Neural cell (in vitro differentiated cells): ENCODE results near the gene TSC22D3.

Source experiments
- EP300 ChIP-seq: fragments of 450-650 bp; conservative IDR thresholded peaks from 2 replicates; pipeline ENCODE4 v1.6.1; 2014; ENCODE audit warnings: antibody characterized with exemption, mild to moderate bottlenecking, moderate library complexity; ENCODE audit not compliant: poor library complexity, severe bottlenecking
- EZH2 ChIP-seq: fragments of 200-600, 300-800 bp; shearing (Covaris generic), sonication (generic); IDR thresholded peaks from 2 replicates; pipeline ENCODE4 v1.6.1; 2014; ENCODE audit warnings: antibody characterized with exemption, low read length, borderline replicate concordance, mild to moderate bottlenecking; ENCODE audit not compliant: insufficient read depth, poor library complexity, severe bottlenecking
- MXI1 ChIP-seq: fragments of 450-650 bp; conservative IDR thresholded peaks from 2 replicates; pipeline ENCODE4 v1.6.1; 2014; ENCODE audit warnings: antibody characterized with exemption, mild to moderate bottlenecking; ENCODE audit not compliant: poor library complexity, severe bottlenecking
- TF ChIP-seq, protein P1 (sequence below): fragments of 450-650 bp; IDR thresholded peaks from 2 replicates; pipeline ENCODE4 v1.5.1; 2014; ENCODE audit warnings: antibody characterized with exemption, mild to moderate bottlenecking, moderate library complexity; ENCODE audit not compliant: poor library complexity, severe bottlenecking
- TF ChIP-seq, protein P2 (sequence below): IDR thresholded peaks from 2 replicates; pipeline ENCODE4 v1.6.1; 2012; ENCODE audit warnings: borderline replicate concordance

DNA sequence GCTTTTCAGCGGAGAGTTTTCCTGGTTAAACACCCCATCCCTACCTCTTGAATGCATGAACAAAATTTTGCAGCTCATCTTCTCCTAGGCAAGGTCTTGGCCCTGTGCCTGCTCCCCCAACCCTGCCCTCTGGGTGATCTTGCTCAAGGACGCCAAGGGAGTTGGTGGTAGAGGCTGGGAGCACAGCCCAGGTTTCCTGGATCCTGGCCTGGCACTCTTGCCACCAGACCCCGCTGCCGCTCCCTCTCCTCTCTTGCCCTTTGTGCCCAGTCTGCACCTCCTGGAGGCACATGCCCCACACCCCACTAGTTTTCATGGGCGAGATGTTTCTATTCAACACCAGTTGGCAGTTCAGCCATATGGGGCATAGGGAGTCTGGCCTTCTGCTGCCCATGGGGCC lies 37.3 kb downstream of the TSC22D3 start:
- TF ChIP-seq, protein P1, sequence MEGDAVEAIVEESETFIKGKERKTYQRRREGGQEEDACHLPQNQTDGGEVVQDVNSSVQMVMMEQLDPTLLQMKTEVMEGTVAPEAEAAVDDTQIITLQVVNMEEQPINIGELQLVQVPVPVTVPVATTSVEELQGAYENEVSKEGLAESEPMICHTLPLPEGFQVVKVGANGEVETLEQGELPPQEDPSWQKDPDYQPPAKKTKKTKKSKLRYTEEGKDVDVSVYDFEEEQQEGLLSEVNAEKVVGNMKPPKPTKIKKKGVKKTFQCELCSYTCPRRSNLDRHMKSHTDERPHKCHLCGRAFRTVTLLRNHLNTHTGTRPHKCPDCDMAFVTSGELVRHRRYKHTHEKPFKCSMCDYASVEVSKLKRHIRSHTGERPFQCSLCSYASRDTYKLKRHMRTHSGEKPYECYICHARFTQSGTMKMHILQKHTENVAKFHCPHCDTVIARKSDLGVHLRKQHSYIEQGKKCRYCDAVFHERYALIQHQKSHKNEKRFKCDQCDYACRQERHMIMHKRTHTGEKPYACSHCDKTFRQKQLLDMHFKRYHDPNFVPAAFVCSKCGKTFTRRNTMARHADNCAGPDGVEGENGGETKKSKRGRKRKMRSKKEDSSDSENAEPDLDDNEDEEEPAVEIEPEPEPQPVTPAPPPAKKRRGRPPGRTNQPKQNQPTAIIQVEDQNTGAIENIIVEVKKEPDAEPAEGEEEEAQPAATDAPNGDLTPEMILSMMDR = no peak
- TF ChIP-seq, protein P2, sequence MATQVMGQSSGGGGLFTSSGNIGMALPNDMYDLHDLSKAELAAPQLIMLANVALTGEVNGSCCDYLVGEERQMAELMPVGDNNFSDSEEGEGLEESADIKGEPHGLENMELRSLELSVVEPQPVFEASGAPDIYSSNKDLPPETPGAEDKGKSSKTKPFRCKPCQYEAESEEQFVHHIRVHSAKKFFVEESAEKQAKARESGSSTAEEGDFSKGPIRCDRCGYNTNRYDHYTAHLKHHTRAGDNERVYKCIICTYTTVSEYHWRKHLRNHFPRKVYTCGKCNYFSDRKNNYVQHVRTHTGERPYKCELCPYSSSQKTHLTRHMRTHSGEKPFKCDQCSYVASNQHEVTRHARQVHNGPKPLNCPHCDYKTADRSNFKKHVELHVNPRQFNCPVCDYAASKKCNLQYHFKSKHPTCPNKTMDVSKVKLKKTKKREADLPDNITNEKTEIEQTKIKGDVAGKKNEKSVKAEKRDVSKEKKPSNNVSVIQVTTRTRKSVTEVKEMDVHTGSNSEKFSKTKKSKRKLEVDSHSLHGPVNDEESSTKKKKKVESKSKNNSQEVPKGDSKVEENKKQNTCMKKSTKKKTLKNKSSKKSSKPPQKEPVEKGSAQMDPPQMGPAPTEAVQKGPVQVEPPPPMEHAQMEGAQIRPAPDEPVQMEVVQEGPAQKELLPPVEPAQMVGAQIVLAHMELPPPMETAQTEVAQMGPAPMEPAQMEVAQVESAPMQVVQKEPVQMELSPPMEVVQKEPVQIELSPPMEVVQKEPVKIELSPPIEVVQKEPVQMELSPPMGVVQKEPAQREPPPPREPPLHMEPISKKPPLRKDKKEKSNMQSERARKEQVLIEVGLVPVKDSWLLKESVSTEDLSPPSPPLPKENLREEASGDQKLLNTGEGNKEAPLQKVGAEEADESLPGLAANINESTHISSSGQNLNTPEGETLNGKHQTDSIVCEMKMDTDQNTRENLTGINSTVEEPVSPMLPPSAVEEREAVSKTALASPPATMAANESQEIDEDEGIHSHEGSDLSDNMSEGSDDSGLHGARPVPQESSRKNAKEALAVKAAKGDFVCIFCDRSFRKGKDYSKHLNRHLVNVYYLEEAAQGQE = no peak
- TF ChIP-seq EP300 (no peak), EZH2 (no peak), MXI1 (no peak)
